Measurements from ENCODE around the gene ULK1. TPM values are rescaled to one million over a fixed set of nuclear protein-coding genes. Genes with fewer than 3 reads are reported as not detected.

The ULK1 gene
- total and polyA plus RNA-seq, 2 of the 13 experiments (the other 11 are each of a cell fraction or from before 2014, with no cell fraction given) = 2.8 to 10.1 TPM

- ChIA-PET POLR2A (no interaction called here), CTCF (ENCODE audit: low intra/inter-chr PET ratio, low total read pairs) (no interaction called here)
- H3K27me3 ChIP-seq (ENCODE audit: control insufficient read depth in 1 of 2, insufficient read depth in 2 of 2, low read length in 2 of 2) = no peaks in the 10 kb centered on the region
- DNase-seq (ENCODE audit: low spot score) (no peak), FAIRE-seq (no peak), ATAC-seq (no peak)
- no peak for TF ChIP-seq BATF2 (CRISPR knock-in tag; IDR thresholded peaks at IDR 0.05)
- no peak for TF ChIP-seq ZNF510 (CRISPR knock-in tag; IDR thresholded peaks at IDR 0.05; ENCODE audit: low read depth)
- TF ChIP-seq BRCA1 (CRISPR knock-in tag; IDR thresholded peaks at IDR 0.05) = no peak
- peak; percentile 36; the same call in 1 of the 2 replicates for TF ChIP-seq RBFOX2 (IDR thresholded peaks at IDR 0.05; ENCODE audit: low read depth, low read length)
- TF ChIP-seq ZFP37 (CRISPR knock-in tag; IDR thresholded peaks at IDR 0.05; ENCODE audit: borderline replicate concordance) = no peak
- TF ChIP-seq CAMTA2 (CRISPR knock-in tag; IDR thresholded peaks at IDR 0.05; ENCODE audit: borderline replicate concordance) = no peak
- no peak for TF ChIP-seq ZNF484 (CRISPR knock-in tag; IDR thresholded peaks at IDR 0.05; ENCODE audit: borderline replicate concordance, low read depth)
- peak; percentile 82 for TF ChIP-seq AGO2 (optimal IDR thresholded peaks at IDR 0.05; ENCODE audit: low read depth, low read length)
- TF ChIP-seq CHD4 (IDR thresholded peaks at IDR 0.05; ENCODE audit: borderline replicate concordance, low read length) = no peak
- TF ChIP-seq ZNF749 (CRISPR knock-in tag; IDR thresholded peaks at IDR 0.05; ENCODE audit: borderline replicate concordance) = no peak
- no peak for TF ChIP-seq KDM2A (CRISPR knock-in tag; IDR thresholded peaks at IDR 0.05; ENCODE audit: borderline replicate concordance, low read depth)
- in situ Hi-C loops (cut with HindIII; ENCODE audit: extremely low pct_ligation_motif_present, low pct_unique_long_range_greater_than_20kb) = no loop called here
- no peak overlapping the region for H3K4me3 ChIP-seq (replicated peaks in 1 of 3; ENCODE audit: insufficient read depth in 1 of 3, low read depth in 2 of 3, low read length in 3 of 3)
- no peak overlapping the region for H3K9ac ChIP-seq (ENCODE audit: insufficient read depth, low read depth, low read length)
- H3K79me2 ChIP-seq (ENCODE audit: insufficient read depth, low read length) = no peaks in the 10 kb centered on the region
- no TSS peak for BruUV-seq (replicated peaks)
- H3K9me3 ChIP-seq (ENCODE audit: low read length) = no peaks in the 10 kb centered on the region
- no peak overlapping the region for H3K4me2 ChIP-seq (ENCODE audit: low read depth, low read length)
- WGBS (ENCODE audit: low lambda C conversion rate) = 96% methylated on average over 14 of the region's 35 CpGs
- no peak overlapping the region for H2AFZ ChIP-seq (ENCODE audit: low read length)
- intact Hi-C loops (cut with micrococcal nuclease; ENCODE audit: unreplicated experiment) = loop anchor here (10.0 kb wide), 1 partner anchor 86 kb away; no protein-coding TSS in a partner anchor
- no peaks in the 10 kb centered on the region for H4K20me1 ChIP-seq (ENCODE audit: insufficient read depth, low read length)
- no peak overlapping the region for H3K27ac ChIP-seq (ENCODE audit: extremely low read length, insufficient read depth, low read length)
- no peaks in the 10 kb centered on the region for H3K4me1 ChIP-seq (ENCODE audit: insufficient read depth, low read length)
- H3K36me3 ChIP-seq (replicated peaks in 1 of 2; ENCODE audit: control insufficient read depth in 1 of 2, insufficient read depth in 2 of 2, low read length in 2 of 2) = peaks cover 6 to 16% of the 10 kb centered on the region in 2 experiments; a peak in 4 of 5 replicates
Observed at GRCh38 chr12:131920902-131921840, 26.7 kb downstream of the ULK1 start.

Measured in HepG2 (cell line).